Liver (tissue), 3 donors: ENCODE results near the gene APOBEC3B.
"Not testable (repeated sequence)": the region's sequence is repeated elsewhere in the genome, so short reads cannot be mapped to it uniquely, and the experiment has no call there.

ENCODE experiments used
- CTCF ChIP-seq: fragments of 150-350 bp; IDR thresholded peaks from 2 replicates; pipeline ENCODE4 v1.5.1; 2017; ENCODE audit warnings: improper control_type of control experiment, low read depth, low read length; ENCODE audit not compliant: missing input control
- FOXA2 ChIP-seq: IDR thresholded peaks from 2 replicates; pipeline ENCODE4 v1.6.1; 2016; ENCODE audit warnings: antibody characterized with exemption
- SP1 ChIP-seq: IDR thresholded peaks from 2 replicates; pipeline ENCODE4 v1.6.1; 2018; ENCODE audit warnings: antibody characterized with exemption, mild to moderate bottlenecking
- donor health status: healthy.
- donor health status: healthy.

- not testable (repeated sequence) for TF ChIP-seq CTCF, SP1, FOXA2
Observed at GRCh38 chr22:39008271-39008850, 26.2 kb downstream of the APOBEC3B start.
